ENCODE data around the gene CCDC120.

Gene CCDC120

DNA sequence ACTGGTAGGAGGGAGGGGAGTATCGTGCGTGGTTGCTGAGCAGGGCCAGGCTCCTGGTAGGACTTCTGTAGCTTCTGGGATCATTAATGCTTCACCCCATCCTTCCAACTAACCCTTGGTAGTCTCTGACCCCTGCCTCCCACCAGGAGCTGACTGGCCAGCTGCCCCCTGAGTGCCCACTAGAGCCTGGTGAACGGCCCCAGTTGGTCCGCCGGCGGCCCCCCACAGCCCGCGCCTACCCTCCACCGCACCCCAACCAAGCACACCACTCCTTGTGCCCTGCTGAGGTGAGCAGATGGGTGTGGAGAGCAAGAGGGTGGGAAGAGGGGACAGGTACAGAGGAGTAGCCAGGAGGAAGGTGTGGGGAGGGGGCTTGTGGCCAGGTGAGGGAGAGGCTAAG lies 4.9 kb downstream of the CCDC120 start:
- Histone ChIP-seq H3K9me2 (replicated peaks; ENCODE audit: insufficient read depth, low read length) (no peaks in the 10 kb centered on the region), H3K36me3 (replicated peaks; ENCODE audit: insufficient read depth, low read length) (no peaks in the 10 kb centered on the region), H4K20me1 (ENCODE audit: insufficient read depth, low read length) (no peaks in the 10 kb centered on the region), H3K79me2 (ENCODE audit: low read length) (peaks cover 12% of the 10 kb centered on the region), H3F3A (ENCODE audit: insufficient read depth, low read length) (no peaks in the 10 kb centered on the region), H3K9ac (ENCODE audit: low read length) (no peak overlapping the region), H3K27me3 (replicated peaks; ENCODE audit: insufficient read depth, low read length) (no peaks in the 10 kb centered on the region), H2AFZ (ENCODE audit: low read length) (no peak overlapping the region), H3K9me3 (replicated peaks; ENCODE audit: insufficient read depth, low read length) (no peaks in the 10 kb centered on the region), H3K4me3 (ENCODE audit: low read length) (no peak overlapping the region), H3K27ac (ENCODE audit: low read length) (no peak overlapping the region), H3K4me2 (ENCODE audit: low read depth, low read length) (no peak overlapping the region), H3K4me1 (ENCODE audit: low read length) (no peaks in the 10 kb centered on the region)
- DNase-seq: no peak
- TF ChIP-seq, protein P1, sequence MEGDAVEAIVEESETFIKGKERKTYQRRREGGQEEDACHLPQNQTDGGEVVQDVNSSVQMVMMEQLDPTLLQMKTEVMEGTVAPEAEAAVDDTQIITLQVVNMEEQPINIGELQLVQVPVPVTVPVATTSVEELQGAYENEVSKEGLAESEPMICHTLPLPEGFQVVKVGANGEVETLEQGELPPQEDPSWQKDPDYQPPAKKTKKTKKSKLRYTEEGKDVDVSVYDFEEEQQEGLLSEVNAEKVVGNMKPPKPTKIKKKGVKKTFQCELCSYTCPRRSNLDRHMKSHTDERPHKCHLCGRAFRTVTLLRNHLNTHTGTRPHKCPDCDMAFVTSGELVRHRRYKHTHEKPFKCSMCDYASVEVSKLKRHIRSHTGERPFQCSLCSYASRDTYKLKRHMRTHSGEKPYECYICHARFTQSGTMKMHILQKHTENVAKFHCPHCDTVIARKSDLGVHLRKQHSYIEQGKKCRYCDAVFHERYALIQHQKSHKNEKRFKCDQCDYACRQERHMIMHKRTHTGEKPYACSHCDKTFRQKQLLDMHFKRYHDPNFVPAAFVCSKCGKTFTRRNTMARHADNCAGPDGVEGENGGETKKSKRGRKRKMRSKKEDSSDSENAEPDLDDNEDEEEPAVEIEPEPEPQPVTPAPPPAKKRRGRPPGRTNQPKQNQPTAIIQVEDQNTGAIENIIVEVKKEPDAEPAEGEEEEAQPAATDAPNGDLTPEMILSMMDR (IDR thresholded peaks at IDR 0.05; ENCODE audit: low read length): no peak
- no peak for TF ChIP-seq EZH2phosphoT487 (IDR thresholded peaks at IDR 0.05; ENCODE audit: low read length)
- TF ChIP-seq EZH2 (optimal IDR thresholded peaks at IDR 0.05; ENCODE audit: low read depth, low read length): no peak

DNA sequence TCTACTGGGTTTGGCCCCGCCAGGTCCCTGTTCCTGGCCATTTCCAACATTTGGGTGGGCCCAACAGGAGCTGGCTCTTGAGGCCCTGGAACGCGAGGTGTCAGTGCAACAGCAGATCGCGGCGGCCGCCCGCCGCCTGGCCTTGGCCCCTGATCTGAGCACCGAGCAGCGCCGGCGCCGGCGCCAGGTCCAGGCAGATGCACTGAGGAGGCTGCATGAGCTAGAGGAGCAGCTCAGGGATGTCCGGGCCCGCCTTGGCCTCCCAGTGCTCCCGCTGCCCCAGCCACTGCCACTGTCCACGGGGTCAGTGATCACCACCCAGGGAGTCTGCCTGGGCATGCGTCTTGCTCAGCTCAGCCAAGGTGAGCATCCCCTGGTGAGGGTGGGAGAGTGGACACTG lies 5.5 kb downstream of the CCDC120 start:
- Histone ChIP-seq H3K9me3 (replicated peaks; ENCODE audit: insufficient read depth, low read length) (no peaks in the 10 kb centered on the region), H3K9me2 (replicated peaks; ENCODE audit: insufficient read depth, low read length) (no peaks in the 10 kb centered on the region), H4K20me1 (ENCODE audit: insufficient read depth, low read length) (no peaks in the 10 kb centered on the region), H3K27ac (ENCODE audit: low read length) (no peak overlapping the region), H3K9ac (ENCODE audit: low read length) (no peak overlapping the region), H3K27me3 (replicated peaks; ENCODE audit: insufficient read depth, low read length) (no peaks in the 10 kb centered on the region), H2AFZ (ENCODE audit: low read length) (no peak overlapping the region), H3K4me2 (ENCODE audit: low read depth, low read length) (no peak overlapping the region), H3K36me3 (replicated peaks; ENCODE audit: insufficient read depth, low read length) (no peaks in the 10 kb centered on the region), H3K4me3 (ENCODE audit: low read length) (no peak overlapping the region), H3K4me1 (ENCODE audit: low read length) (no peaks in the 10 kb centered on the region), H3K79me2 (ENCODE audit: low read length) (peaks cover 7% of the 10 kb centered on the region), H3F3A (ENCODE audit: insufficient read depth, low read length) (no peaks in the 10 kb centered on the region)
- no peak for DNase-seq
- TF ChIP-seq EZH2 (optimal IDR thresholded peaks at IDR 0.05; ENCODE audit: low read depth, low read length): no peak
- no peak for TF ChIP-seq EZH2phosphoT487 (IDR thresholded peaks at IDR 0.05; ENCODE audit: low read length)
- TF ChIP-seq, protein P1 (IDR thresholded peaks at IDR 0.05; ENCODE audit: low read length): no peak

DNA sequence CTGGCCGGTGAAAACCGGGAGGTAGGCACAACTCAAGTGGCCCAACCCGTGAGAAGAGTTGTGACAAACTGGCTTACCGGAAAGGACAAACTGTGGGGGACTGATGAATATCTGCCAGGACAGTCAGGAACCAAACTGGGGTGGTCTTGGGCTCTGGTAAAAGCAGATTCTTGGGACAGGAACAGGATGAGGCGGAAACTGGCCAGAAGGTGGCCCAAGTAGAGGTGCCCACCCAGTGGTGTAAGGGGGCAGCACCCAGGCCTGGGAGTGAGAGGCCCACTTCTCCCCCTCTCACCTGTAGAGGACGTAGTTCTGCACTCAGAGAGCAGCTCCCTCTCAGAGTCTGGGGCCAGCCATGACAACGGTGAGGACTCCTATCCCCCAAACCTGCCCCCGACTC lies 5.9 kb downstream of the CCDC120 start:
- Histone ChIP-seq H3K9me3 (replicated peaks; ENCODE audit: insufficient read depth, low read length) (no peaks in the 10 kb centered on the region), H3K79me2 (ENCODE audit: low read length) (peaks cover 3% of the 10 kb centered on the region; the same call in 1 of the 2 replicates), H2AFZ (ENCODE audit: low read length) (no peak overlapping the region), H3K4me1 (ENCODE audit: low read length) (no peaks in the 10 kb centered on the region), H4K20me1 (ENCODE audit: insufficient read depth, low read length) (no peaks in the 10 kb centered on the region), H3K4me2 (ENCODE audit: low read depth, low read length) (no peak overlapping the region), H3F3A (ENCODE audit: insufficient read depth, low read length) (no peaks in the 10 kb centered on the region), H3K9me2 (replicated peaks; ENCODE audit: insufficient read depth, low read length) (no peaks in the 10 kb centered on the region), H3K9ac (ENCODE audit: low read length) (no peak overlapping the region), H3K36me3 (replicated peaks; ENCODE audit: insufficient read depth, low read length) (no peaks in the 10 kb centered on the region), H3K27me3 (replicated peaks; ENCODE audit: insufficient read depth, low read length) (no peaks in the 10 kb centered on the region), H3K4me3 (ENCODE audit: low read length) (no peak overlapping the region), H3K27ac (ENCODE audit: low read length) (no peak overlapping the region)
- no peak for DNase-seq
- TF ChIP-seq EZH2 (optimal IDR thresholded peaks at IDR 0.05; ENCODE audit: low read depth, low read length) (no peak), EZH2phosphoT487 (IDR thresholded peaks at IDR 0.05; ENCODE audit: low read length) (no peak)
- TF ChIP-seq, protein P1 (IDR thresholded peaks at IDR 0.05; ENCODE audit: low read length): no peak
